GM12878 (cell line): ENCODE results near the gene RBPJ.

ENCODE experiments used
- CHD2 ChIP-seq: IDR thresholded peaks from 2 replicates; pipeline ENCODE4 v1.6.1; 2011; ENCODE audit warnings: low read depth, low read length, improper control_type of control experiment, borderline replicate concordance
- EZH2 ChIP-seq: IDR thresholded peaks from 2 replicates; pipeline ENCODE4 v1.6.1; 2012; ENCODE audit warnings: low read depth, mild to moderate bottlenecking, control low read depth, inconsistent platforms, low read length, borderline replicate concordance; ENCODE audit not compliant: control insufficient read depth
- GABPA ChIP-seq: IDR thresholded peaks from 2 replicates; pipeline ENCODE4 v1.6.1; 2014; ENCODE audit warnings: antibody characterized with exemption, low read depth, mild to moderate bottlenecking, inconsistent platforms
- NFYB ChIP-seq: IDR thresholded peaks from 2 replicates; pipeline ENCODE4 v1.6.1; 2011; ENCODE audit warnings: low read depth, mild to moderate bottlenecking, low read length, improper control_type of control experiment, moderate library complexity; ENCODE audit not compliant: insufficient read depth
- POLR2A ChIP-seq: IDR thresholded peaks from 2 replicates; pipeline ENCODE4 v1.6.1; 2011; ENCODE audit warnings: low read depth, mild to moderate bottlenecking, low read length
- POLR2AphosphoS2 ChIP-seq: IDR thresholded peaks from 2 replicates; pipeline ENCODE4 v1.6.1; 2011; ENCODE audit warnings: low read depth, mild to moderate bottlenecking, low read length, improper control_type of control experiment, moderate library complexity
- POLR2AphosphoS5 ChIP-seq: IDR thresholded peaks from 2 replicates; pipeline ENCODE4 v1.6.1; 2011; ENCODE audit warnings: mild to moderate bottlenecking, low read length, inconsistent platforms
- RAD21 ChIP-seq: IDR thresholded peaks from 2 replicates; pipeline ENCODE4 v1.6.1; 2011; ENCODE audit warnings: mild to moderate bottlenecking, low read depth, low read length, moderate library complexity; ENCODE audit not compliant: insufficient read depth
- RB1 ChIP-seq: fragments of 450-650 bp; formaldehyde crosslinking; IDR thresholded peaks from 2 replicates; pipeline ENCODE4 v1.6.1; 2017; ENCODE audit warnings: mild to moderate bottlenecking, borderline replicate concordance
- TCF12 ChIP-seq: IDR thresholded peaks from 2 replicates; pipeline ENCODE4 v1.6.1; 2011; ENCODE audit warnings: low read depth, mild to moderate bottlenecking, low read length
- ZZZ3 ChIP-seq: IDR thresholded peaks from 2 replicates; pipeline ENCODE4 v1.6.1; 2011; ENCODE audit warnings: low read depth; ENCODE audit not compliant: control insufficient read depth, insufficient read length
- TF ChIP-seq, protein P1 (sequence below): fragments of 450-650 bp; IDR thresholded peaks from 2 replicates; pipeline ENCODE4 v1.6.1; 2017; ENCODE audit warnings: mild to moderate bottlenecking, low read depth, inconsistent platforms; ENCODE audit not compliant: poor library complexity, severe bottlenecking
- TF ChIP-seq, protein P2 (sequence below): fragments of 450-650 bp; IDR thresholded peaks from 2 replicates; pipeline ENCODE4 v1.6.1; 2017; ENCODE audit warnings: mild to moderate bottlenecking
- TF ChIP-seq, protein P3 (sequence below), 3 experiments: IDR thresholded peaks in 2 of 3; conservative IDR thresholded peaks in 1 of 3; 2 replicates each; pipeline ENCODE4 v1.5.1; 2011; ENCODE audit warnings: low read depth in 3 of 3, low read length in 3 of 3, mild to moderate bottlenecking in 3 of 3, control low read depth in 2 of 3, moderate library complexity in 2 of 3, inconsistent platforms in 1 of 3, mixed read lengths in 1 of 3; ENCODE audit not compliant: control insufficient read depth in 2 of 3, insufficient read depth in 1 of 3; ENCODE audit errors: extremely low read depth in 1 of 3

DNA sequence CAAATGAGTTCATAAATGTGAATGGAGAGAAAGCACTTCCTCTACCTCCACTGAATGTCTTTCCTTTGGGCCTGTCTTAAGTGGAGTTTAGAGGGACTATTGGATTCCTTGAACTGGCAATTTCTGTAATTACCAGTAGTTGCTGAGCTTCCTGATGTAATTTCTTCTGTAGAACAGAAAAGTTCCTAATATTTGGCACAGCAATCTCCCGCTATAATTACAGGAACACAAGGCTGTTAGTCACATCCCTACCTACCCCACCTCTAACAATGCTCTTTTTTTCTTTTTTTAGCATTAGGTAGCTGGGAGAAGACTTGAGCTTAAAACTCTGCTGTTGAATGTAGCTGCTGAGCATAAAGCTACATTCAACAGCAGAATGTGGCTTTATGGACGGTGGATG is 24.8 kb upstream of the RBPJ start:
- TF ChIP-seq NFYB: no peak
- TF ChIP-seq RB1: no peak
- TF ChIP-seq ZZZ3: no peak
- TF ChIP-seq TCF12: no peak
- TF ChIP-seq POLR2AphosphoS5: no peak
- TF ChIP-seq GABPA: no peak
- TF ChIP-seq RAD21: no peak
- TF ChIP-seq, protein P1, sequence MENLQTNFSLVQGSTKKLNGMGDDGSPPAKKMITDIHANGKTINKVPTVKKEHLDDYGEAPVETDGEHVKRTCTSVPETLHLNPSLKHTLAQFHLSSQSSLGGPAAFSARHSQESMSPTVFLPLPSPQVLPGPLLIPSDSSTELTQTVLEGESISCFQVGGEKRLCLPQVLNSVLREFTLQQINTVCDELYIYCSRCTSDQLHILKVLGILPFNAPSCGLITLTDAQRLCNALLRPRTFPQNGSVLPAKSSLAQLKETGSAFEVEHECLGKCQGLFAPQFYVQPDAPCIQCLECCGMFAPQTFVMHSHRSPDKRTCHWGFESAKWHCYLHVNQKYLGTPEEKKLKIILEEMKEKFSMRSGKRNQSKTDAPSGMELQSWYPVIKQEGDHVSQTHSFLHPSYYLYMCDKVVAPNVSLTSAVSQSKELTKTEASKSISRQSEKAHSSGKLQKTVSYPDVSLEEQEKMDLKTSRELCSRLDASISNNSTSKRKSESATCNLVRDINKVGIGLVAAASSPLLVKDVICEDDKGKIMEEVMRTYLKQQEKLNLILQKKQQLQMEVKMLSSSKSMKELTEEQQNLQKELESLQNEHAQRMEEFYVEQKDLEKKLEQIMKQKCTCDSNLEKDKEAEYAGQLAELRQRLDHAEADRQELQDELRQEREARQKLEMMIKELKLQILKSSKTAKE: no peak
- no peak for TF ChIP-seq POLR2A
- no peak for TF ChIP-seq EZH2
- TF ChIP-seq, protein P2, sequence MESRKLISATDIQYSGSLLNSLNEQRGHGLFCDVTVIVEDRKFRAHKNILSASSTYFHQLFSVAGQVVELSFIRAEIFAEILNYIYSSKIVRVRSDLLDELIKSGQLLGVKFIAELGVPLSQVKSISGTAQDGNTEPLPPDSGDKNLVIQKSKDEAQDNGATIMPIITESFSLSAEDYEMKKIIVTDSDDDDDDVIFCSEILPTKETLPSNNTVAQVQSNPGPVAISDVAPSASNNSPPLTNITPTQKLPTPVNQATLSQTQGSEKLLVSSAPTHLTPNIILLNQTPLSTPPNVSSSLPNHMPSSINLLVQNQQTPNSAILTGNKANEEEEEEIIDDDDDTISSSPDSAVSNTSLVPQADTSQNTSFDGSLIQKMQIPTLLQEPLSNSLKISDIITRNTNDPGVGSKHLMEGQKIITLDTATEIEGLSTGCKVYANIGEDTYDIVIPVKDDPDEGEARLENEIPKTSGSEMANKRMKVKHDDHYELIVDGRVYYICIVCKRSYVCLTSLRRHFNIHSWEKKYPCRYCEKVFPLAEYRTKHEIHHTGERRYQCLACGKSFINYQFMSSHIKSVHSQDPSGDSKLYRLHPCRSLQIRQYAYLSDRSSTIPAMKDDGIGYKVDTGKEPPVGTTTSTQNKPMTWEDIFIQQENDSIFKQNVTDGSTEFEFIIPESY: no peak
- no peak for TF ChIP-seq CHD2
- TF ChIP-seq, protein P3, sequence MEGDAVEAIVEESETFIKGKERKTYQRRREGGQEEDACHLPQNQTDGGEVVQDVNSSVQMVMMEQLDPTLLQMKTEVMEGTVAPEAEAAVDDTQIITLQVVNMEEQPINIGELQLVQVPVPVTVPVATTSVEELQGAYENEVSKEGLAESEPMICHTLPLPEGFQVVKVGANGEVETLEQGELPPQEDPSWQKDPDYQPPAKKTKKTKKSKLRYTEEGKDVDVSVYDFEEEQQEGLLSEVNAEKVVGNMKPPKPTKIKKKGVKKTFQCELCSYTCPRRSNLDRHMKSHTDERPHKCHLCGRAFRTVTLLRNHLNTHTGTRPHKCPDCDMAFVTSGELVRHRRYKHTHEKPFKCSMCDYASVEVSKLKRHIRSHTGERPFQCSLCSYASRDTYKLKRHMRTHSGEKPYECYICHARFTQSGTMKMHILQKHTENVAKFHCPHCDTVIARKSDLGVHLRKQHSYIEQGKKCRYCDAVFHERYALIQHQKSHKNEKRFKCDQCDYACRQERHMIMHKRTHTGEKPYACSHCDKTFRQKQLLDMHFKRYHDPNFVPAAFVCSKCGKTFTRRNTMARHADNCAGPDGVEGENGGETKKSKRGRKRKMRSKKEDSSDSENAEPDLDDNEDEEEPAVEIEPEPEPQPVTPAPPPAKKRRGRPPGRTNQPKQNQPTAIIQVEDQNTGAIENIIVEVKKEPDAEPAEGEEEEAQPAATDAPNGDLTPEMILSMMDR (IDR thresholded peaks at IDR 0.05 in 2 of 3, conservative IDR thresholded peaks at IDR 0.05 in 1 of 3; ENCODE audit: control insufficient read depth in 2 of 3, extremely low read depth in 1 of 3, insufficient read depth in 1 of 3, low read depth in 3 of 3, low read length in 3 of 3): no peak
- TF ChIP-seq POLR2AphosphoS2: no peak
